Tibial artery (tissue), 4 donors: Measurements from ENCODE around the gene PTN.

ENCODE experiments used
- DNase-seq, 2 donors: peaks; one replicate each; pipeline ENCODE4 v3.0.0-alpha.2; 2019
- H3K27ac ChIP-seq, 2 donors: fragments of 200-600 bp; sonication (generic) in 1 of 2; 1 replicate in 1 of 2; 2 replicates in 1 of 2; pipeline ENCODE4 v1.5.1; 2018 to 2019; ENCODE audit warnings: mild to moderate bottlenecking in 1 of 2
- H3K27me3 ChIP-seq, 2 donors: fragments of 200-600 bp; sonication (generic) in 1 of 2; one replicate each; pipeline versions ENCODE4 v1.5.1 to v1.6.0; 2016 to 2019
- H3K36me3 ChIP-seq, 3 donors: fragments of 200-600 bp; sonication (generic) in 2 of 3; one replicate each; pipeline ENCODE4 v1.5.1; 2016 to 2019; ENCODE audit warnings: mild to moderate bottlenecking in 2 of 3
- H3K4me1 ChIP-seq, 4 donors: fragments of 200-600 bp; sonication (generic) in 2 of 4; 1 replicate in 3 of 4; 2 replicates in 1 of 4; pipeline ENCODE4 v1.5.1; 2016 to 2019
- H3K4me3 ChIP-seq, 2 donors: fragments of 200-600 bp; sonication (generic) in 1 of 2; 1 replicate in 1 of 2; 2 replicates in 1 of 2; pipeline ENCODE4 v1.5.1; 2018 to 2019; ENCODE audit warnings: mild to moderate bottlenecking in 2 of 2
- H3K9me3 ChIP-seq, 3 donors: fragments of 200-600 bp; sonication (generic) in 1 of 3; one replicate each; pipeline ENCODE4 v1.5.1; 2016 to 2019
- CTCF ChIP-seq, 2 experiments: fragments of 200-600 bp in 1 of 2; fragments of 450-650 bp in 1 of 2; IDR thresholded peaks; one replicate each; pipeline ENCODE4 v1.5.1; 2017 to 2019; ENCODE audit warnings: antibody characterized with exemption in 2 of 2, mild to moderate bottlenecking in 1 of 2, moderate library complexity in 1 of 2
- intact Hi-C: fragments of 100-400 bp; cut with DNase I; formaldehyde crosslinking; loops from one replicate; pipeline ENCODE4 v1.15.0; 2023; ENCODE audit warnings: low total_unique reads

Gene PTN

DNA sequence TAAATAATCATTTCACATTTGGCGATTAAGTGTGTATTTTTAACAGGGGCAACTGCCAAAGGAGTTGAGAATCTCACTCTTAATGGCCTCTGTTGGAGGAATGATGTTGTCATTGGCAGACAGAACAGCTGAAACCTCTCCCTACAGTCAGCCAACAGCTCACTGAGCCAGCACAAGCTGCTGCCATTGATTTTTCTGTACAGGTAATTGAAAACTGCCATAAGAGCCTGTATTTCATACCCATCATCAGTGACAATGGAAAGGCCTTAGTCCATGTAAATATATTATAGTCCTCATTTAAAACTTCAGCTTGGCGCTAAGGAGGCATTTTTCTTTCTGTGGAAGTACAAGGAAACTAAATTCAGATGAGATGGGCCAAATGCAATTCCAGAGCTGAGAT is 28.1 kb upstream of the PTN start:
- no peak overlapping the region for H3K4me3 ChIP-seq
- no peaks in the 10 kb centered on the region for H3K27me3 ChIP-seq
- no peaks in the 10 kb centered on the region for H3K9me3 ChIP-seq
- H3K27ac ChIP-seq, result no peak overlapping the region
- intact Hi-C loops, result no loop called here
- TF ChIP-seq CTCF (IDR thresholded peaks at IDR 0.05), result no peak
- H3K4me1 ChIP-seq, result no peaks in the 10 kb centered on the region
- no peak for DNase-seq
- no peaks in the 10 kb centered on the region for H3K36me3 ChIP-seq

- H3K27ac ChIP-seq, result no peak overlapping the region
- no peak overlapping the region for H3K4me3 ChIP-seq
- no peaks in the 10 kb centered on the region for H3K36me3 ChIP-seq
- no peaks in the 10 kb centered on the region for H3K4me1 ChIP-seq
- no peaks in the 10 kb centered on the region for H3K9me3 ChIP-seq
- intact Hi-C loops, result no loop called here
- no peak for TF ChIP-seq CTCF (IDR thresholded peaks at IDR 0.05)
- H3K27me3 ChIP-seq, result no peaks in the 10 kb centered on the region
- no peak for DNase-seq
These were observed 23.5 kb upstream of the PTN start for GRCh38 chr7:137366995-137367394.

- DNase-seq, result no peak
- no peaks in the 10 kb centered on the region for H3K27me3 ChIP-seq
- no peaks in the 10 kb centered on the region for H3K9me3 ChIP-seq
- TF ChIP-seq CTCF (IDR thresholded peaks at IDR 0.05), result no peak
- no peak overlapping the region for H3K4me3 ChIP-seq
- H3K36me3 ChIP-seq, result no peaks in the 10 kb centered on the region
- H3K27ac ChIP-seq, result no peak overlapping the region
- intact Hi-C loops, result no loop called here
- no peaks in the 10 kb centered on the region for H3K4me1 ChIP-seq
These were observed 20.1 kb upstream of the PTN start for GRCh38 chr7:137363683-137364082.

- H3K4me1 ChIP-seq, result no peaks in the 10 kb centered on the region
- no peaks in the 10 kb centered on the region for H3K9me3 ChIP-seq
- no peak overlapping the region for H3K4me3 ChIP-seq
- DNase-seq, result no peak
- H3K36me3 ChIP-seq, result no peaks in the 10 kb centered on the region
- no peak for TF ChIP-seq CTCF (IDR thresholded peaks at IDR 0.05)
- no peaks in the 10 kb centered on the region for H3K27me3 ChIP-seq
- no peak overlapping the region for H3K27ac ChIP-seq
- intact Hi-C loops, result no loop called here
These were observed 16.6 kb upstream of the PTN start for GRCh38 chr7:137360087-137360679.

- TF ChIP-seq CTCF (IDR thresholded peaks at IDR 0.05), result no peak
- Histone ChIP-seq H3K4me3 (no peak overlapping the region), H3K9me3 (no peaks in the 10 kb centered on the region), H3K27me3 (no peaks in the 10 kb centered on the region), H3K4me1 (no peaks in the 10 kb centered on the region), H3K27ac (no peak overlapping the region), H3K36me3 (no peaks in the 10 kb centered on the region)
- no peak for DNase-seq
- intact Hi-C loops, result no loop called here
These were observed 11.4 kb upstream of the PTN start for GRCh38 chr7:137354961-137355360.

DNA sequence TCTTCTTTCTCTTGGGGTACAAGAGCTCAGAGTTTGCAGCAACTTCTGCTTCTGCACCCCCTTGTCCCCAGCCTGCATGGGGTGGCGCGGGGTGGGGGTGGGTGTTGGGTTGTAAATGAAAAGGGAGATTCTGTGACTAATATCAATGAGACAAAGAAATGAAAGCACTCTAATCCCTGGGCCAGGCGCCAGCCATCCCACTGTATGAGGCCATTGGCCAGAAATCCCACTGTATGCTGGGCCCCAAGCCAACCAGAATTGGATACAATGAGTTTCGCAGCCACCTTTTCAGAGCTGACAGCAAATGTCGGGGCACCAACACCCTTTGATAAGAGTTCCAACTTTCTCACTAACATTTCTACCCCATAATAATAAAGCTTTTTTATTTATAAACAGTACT is 10.9 kb upstream of the PTN start:
- Histone ChIP-seq H3K36me3 (no peaks in the 10 kb centered on the region), H3K4me3 (no peak overlapping the region), H3K27ac (no peak overlapping the region), H3K9me3 (no peaks in the 10 kb centered on the region), H3K4me1 (no peaks in the 10 kb centered on the region), H3K27me3 (no peaks in the 10 kb centered on the region)
- no peak for DNase-seq
- intact Hi-C loops, result no loop called here
- TF ChIP-seq CTCF (IDR thresholded peaks at IDR 0.05), result no peak
